Measurements from ENCODE around the gene SMIM24.

The SMIM24 gene

DNA sequence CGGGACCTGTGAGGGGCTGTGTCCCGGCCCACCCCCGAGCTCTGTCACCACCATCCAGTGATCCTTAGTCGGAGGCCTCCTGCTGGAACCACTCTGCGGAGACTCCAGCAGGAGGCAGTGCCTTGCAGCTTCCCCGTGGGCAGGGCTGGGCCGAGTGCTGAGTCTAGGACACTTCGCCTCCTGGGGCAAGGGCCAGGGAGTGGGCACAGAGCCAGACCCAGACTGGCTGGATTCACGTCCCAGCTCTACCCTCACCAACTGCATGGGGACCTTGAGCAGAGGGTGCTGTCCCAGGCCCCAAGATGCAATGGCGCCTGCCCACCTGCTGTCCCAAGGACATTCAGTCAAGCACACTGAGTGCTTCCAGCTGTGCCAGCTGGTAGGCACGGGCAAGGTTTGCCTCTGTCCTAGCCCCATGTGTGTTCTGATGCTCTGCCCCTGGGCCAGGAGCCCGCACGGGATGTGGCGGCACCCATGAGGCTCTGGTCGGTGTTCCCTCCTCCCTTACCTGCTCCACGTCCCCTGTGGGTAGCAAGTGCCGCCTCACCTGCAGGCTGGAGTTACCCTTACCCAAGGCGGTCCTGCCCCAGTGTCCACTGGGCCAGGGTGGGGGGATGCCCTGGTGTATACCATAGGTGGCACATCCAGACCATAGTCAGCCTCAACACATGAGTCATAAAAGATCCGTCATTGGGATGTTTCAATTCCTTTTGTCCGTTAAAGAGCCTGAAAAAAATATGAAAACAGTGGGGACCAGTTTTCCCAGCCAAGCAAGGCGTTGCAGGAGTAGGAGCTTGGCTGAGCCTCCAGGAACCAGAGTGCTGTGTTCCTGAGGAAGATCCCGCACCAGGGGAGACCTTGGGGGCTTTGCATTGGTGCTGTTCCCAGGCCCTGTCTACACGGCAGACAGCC is 33.2 kb upstream of the SMIM24 start:
- Histone ChIP-seq H3K27me3 (ENCODE audit: insufficient read depth, low read length, poor library complexity) (no peaks in the 10 kb centered on the region), H3K27ac (ENCODE audit: low read length) (no peak overlapping the region), H3K4me2 (ENCODE audit: insufficient read depth, low read length) (no peak overlapping the region), H3K4me1 (ENCODE audit: insufficient read depth, low read length) (peaks cover 17% of the 10 kb centered on the region), H4K20me1 (ENCODE audit: insufficient read depth, low read length) (peaks cover 90% of the 10 kb centered on the region), H3K4me3 (ENCODE audit: low read depth in 1 of 2, low read length in 2 of 2) (no peak overlapping the region), H3K79me2 (ENCODE audit: insufficient read depth, low read length) (peaks cover 100% of the 10 kb centered on the region), H3K9ac (ENCODE audit: low read depth, low read length) (no peak overlapping the region), H3K36me3 (ENCODE audit: insufficient read depth, low read length) (peaks cover 78% of the 10 kb centered on the region), H3K9me3 (ENCODE audit: insufficient read depth, low read length, severe bottlenecking) (no peaks in the 10 kb centered on the region), H2AFZ (ENCODE audit: low read depth, low read length) (no peak overlapping the region)
- DNase-seq (no peak), ATAC-seq (ENCODE audit: insufficient read depth, low read depth) (no peak)
- TF ChIP-seq CTCF (IDR thresholded peaks at IDR 0.05; ENCODE audit: borderline replicate concordance, extremely low read depth, low read length, poor library complexity, severe bottlenecking): no peak

DNA sequence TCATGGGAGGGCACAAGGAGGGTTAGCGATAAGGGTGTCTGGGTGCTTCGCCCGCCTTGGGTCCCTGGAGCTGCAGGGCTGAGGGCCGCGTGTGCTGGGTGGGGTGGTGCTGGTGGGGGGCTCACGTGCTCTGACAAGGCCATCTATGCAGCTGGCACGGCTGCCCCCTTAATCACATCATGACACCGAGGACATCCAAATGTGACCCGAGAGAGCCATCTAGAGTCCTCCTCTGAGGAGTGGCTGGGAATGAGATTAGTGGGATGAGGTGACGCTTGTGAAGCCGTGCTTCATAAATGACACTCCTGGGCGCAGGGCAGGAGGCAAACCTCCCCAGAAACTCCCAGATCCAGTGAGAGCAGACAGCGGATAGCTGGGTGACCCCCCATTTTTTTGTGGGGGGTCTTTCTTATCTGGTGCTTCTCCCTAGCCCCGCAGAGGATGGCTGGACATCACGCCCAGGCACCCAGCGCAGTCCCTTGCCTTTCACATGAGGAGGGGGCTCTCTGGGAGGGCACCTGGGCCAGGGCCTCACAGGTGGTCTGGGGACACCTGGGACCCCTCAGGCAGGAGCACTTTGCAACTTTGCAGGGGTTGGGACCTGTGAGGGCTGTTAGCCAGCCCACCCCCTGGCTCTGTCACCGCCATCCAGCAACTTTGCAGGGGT is 32.4 kb upstream of the SMIM24 start:
- Histone ChIP-seq H3K27ac (ENCODE audit: low read length) (no peak overlapping the region), H3K4me1 (ENCODE audit: insufficient read depth, low read length) (peaks cover 23% of the 10 kb centered on the region), H3K27me3 (ENCODE audit: insufficient read depth, low read length, poor library complexity) (no peaks in the 10 kb centered on the region), H3K4me3 (ENCODE audit: low read depth in 1 of 2, low read length in 2 of 2) (no peak overlapping the region), H3K36me3 (ENCODE audit: insufficient read depth, low read length) (peaks cover 76% of the 10 kb centered on the region), H3K9ac (ENCODE audit: low read depth, low read length) (no peak overlapping the region), H4K20me1 (ENCODE audit: insufficient read depth, low read length) (peaks cover 90% of the 10 kb centered on the region), H2AFZ (ENCODE audit: low read depth, low read length) (no peak overlapping the region), H3K4me2 (ENCODE audit: insufficient read depth, low read length) (no peak overlapping the region), H3K9me3 (ENCODE audit: insufficient read depth, low read length, severe bottlenecking) (no peaks in the 10 kb centered on the region), H3K79me2 (ENCODE audit: insufficient read depth, low read length) (peaks cover 100% of the 10 kb centered on the region)
- DNase-seq: no peak
- TF ChIP-seq CTCF (IDR thresholded peaks at IDR 0.05; ENCODE audit: borderline replicate concordance, extremely low read depth, low read length, poor library complexity, severe bottlenecking): no peak
- no peak for TF ChIP-seq EZH2 (IDR thresholded peaks at IDR 0.05; ENCODE audit: borderline replicate concordance, low read depth, low read length, severe bottlenecking)
- no peak for ATAC-seq (ENCODE audit: insufficient read depth, low read depth)

DNA sequence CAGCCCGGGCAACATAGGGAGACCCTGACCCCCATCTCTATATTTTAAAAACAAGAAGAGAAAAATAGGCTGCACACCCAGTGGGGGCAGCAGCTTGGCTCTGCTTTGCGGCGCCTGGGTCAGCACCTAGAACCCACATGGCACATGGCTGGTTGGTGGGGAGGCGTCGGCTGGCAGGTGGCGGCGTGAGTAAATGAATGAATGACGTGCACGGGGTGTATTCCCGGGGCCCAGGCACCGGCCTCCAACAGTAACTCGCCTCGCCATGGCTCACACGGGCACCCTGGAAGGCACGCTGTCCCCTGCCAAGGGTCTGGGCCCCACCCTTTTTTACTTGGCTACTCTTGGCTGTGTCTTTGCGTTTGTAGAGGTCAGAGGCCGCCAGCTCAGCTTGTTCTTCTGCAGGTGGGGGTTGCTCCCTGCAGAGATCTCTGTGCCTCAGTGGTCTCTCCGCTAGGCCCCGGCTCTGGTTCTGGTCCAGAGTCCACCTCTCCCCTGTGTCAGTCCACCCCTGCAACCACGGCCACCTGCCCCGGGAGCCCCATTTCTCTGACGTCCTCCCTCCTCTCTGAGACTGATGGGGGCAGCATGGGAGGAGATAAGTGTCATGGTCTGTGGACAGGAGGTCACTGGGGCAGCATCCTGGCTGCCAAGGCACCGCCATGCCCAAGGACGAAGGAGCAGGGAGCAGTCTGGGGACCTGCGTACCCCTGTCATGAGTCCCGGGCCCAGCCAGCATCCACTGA is 31.4 kb upstream of the SMIM24 start:
- Histone ChIP-seq H3K9ac (ENCODE audit: low read depth, low read length) (no peak overlapping the region), H3K4me2 (ENCODE audit: insufficient read depth, low read length) (no peak overlapping the region), H4K20me1 (ENCODE audit: insufficient read depth, low read length) (peaks cover 90% of the 10 kb centered on the region), H3K27me3 (ENCODE audit: insufficient read depth, low read length, poor library complexity) (no peaks in the 10 kb centered on the region), H3K4me1 (ENCODE audit: insufficient read depth, low read length) (peaks cover 30% of the 10 kb centered on the region), H3K36me3 (ENCODE audit: insufficient read depth, low read length) (peaks cover 77% of the 10 kb centered on the region), H3K9me3 (ENCODE audit: insufficient read depth, low read length, severe bottlenecking) (no peaks in the 10 kb centered on the region), H3K79me2 (ENCODE audit: insufficient read depth, low read length) (peaks cover 100% of the 10 kb centered on the region), H3K27ac (ENCODE audit: low read length) (no peak overlapping the region), H2AFZ (ENCODE audit: low read depth, low read length) (no peak overlapping the region), H3K4me3 (ENCODE audit: low read depth in 1 of 2, low read length in 2 of 2) (no peak overlapping the region)
- DNase-seq (no peak), ATAC-seq (ENCODE audit: insufficient read depth, low read depth) (no peak)
- no peak for TF ChIP-seq EZH2 (IDR thresholded peaks at IDR 0.05; ENCODE audit: borderline replicate concordance, low read depth, low read length, severe bottlenecking)
